DND-41 (cell line): Measurements from ENCODE around the gene MCM10.

Source experiments
- EZH2 ChIP-seq: IDR thresholded peaks from 3 replicates; pipeline ENCODE4 v1.6.1; 2012; ENCODE audit warnings: borderline replicate concordance, low read depth, mild to moderate bottlenecking, moderate library complexity, low read length, inconsistent platforms; ENCODE audit not compliant: severe bottlenecking
- TF ChIP-seq, protein P1 (sequence below): IDR thresholded peaks from 2 replicates; pipeline ENCODE4 v1.5.1; 2012; ENCODE audit warnings: borderline replicate concordance, low read length, moderate library complexity, mild to moderate bottlenecking; ENCODE audit not compliant: poor library complexity, severe bottlenecking; ENCODE audit errors: extremely low read depth

DNA sequence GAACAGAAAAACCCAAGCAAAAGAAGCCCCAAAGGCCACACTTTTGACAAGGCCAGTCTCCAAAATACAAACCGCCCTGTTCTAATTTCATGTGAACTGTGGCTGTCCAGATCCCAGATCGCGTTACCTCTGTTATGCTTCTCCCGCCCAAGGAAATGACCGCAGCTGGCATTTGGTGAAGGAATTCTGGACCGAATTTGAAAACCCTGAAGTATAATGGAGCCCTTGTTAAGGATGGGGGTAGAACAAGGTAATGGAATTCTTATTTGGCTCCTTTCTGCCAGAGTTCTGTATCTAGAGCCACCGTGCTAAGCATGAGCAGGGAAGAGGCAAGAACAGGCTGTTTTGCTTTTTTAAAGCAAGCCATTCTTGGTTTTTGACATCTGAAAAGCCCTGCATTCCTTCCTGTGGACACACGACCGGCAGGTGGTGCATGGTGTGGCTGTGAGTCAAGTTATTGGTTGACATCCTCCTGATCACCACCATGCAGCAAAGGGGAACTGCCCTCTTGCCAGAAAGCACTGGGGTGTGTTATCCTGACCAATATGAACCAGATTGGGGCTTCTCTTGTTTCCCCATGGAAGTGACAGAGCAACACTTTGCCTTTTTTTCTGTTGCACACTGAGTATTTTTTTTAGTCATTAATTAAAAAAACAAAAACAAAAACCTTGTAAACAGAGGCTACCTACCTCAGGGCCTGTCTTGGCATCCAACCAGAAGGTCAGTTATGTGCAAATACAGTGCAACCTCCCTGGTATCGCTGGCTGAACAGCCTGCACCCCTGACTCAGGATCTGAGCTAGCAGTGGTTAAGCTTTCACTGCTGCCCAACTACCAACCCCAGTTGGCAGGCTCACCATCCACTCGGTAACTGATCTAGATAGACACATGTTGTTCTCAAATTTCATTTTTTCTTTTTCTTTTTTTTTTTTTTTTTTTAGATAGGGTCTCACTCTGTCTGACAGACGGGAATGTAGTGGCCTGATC is 58.6 kb downstream of the MCM10 start:
- TF ChIP-seq, protein P1, sequence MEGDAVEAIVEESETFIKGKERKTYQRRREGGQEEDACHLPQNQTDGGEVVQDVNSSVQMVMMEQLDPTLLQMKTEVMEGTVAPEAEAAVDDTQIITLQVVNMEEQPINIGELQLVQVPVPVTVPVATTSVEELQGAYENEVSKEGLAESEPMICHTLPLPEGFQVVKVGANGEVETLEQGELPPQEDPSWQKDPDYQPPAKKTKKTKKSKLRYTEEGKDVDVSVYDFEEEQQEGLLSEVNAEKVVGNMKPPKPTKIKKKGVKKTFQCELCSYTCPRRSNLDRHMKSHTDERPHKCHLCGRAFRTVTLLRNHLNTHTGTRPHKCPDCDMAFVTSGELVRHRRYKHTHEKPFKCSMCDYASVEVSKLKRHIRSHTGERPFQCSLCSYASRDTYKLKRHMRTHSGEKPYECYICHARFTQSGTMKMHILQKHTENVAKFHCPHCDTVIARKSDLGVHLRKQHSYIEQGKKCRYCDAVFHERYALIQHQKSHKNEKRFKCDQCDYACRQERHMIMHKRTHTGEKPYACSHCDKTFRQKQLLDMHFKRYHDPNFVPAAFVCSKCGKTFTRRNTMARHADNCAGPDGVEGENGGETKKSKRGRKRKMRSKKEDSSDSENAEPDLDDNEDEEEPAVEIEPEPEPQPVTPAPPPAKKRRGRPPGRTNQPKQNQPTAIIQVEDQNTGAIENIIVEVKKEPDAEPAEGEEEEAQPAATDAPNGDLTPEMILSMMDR, result no peak
- TF ChIP-seq EZH2, result no peak
